ENCODE data around the gene ABHD14A. TPM values are rescaled to one million over a fixed set of nuclear protein-coding genes. Genes with fewer than 3 reads are reported as not detected.
A peak's percentile ranks its signal among the peaks of the same experiment; 100 is the strongest.
"Not testable (repeated sequence)": the region's sequence is repeated elsewhere in the genome, so short reads cannot be mapped to it uniquely, and the experiment has no call there.

Gene ABHD14A
- total RNA-seq, 6 experiments from 2014 or later = 8.3 to 22.2 (median 15.1) TPM

GRCh38 chr3:51987568-51987967 is 12.7 kb downstream of the ABHD14A start:
- intact Hi-C loops (cut with DNase I) = loop anchor here in 1 of 2 donors (5.0 kb wide), 1 partner anchor 45 kb away; the partner anchor contains the start of genes PARP3 and RRP9
- Histone ChIP-seq H3K4me1 (peaks cover 0 to 17% (median 3%) of the 10 kb centered on the region in 4 donors), H3K27me3 (no peaks in the 10 kb centered on the region), H3K4me3 (no peak overlapping the region), H3K36me3 (peaks cover 0 to 3% (median 0%) of the 10 kb centered on the region in 4 donors), H3K27ac (no peak overlapping the region), H3K9me3 (no peaks in the 10 kb centered on the region)
- DNase-seq (no peak), ATAC-seq (no peak)
- no peak for TF ChIP-seq CTCF (IDR thresholded peaks at IDR 0.05)
- TF ChIP-seq POLR2A (IDR thresholded peaks at IDR 0.05) = no peak
- 88% methylated on average over 7 of the region's 7 CpGs for WGBS (ENCODE audit: insufficient coverage, low coverage, low lambda C conversion rate, missing lambda C conversion rate)

- intact Hi-C loops (cut with DNase I) = loop anchor here in 1 of 2 donors (5.0 kb wide), 1 partner anchor 46 kb away; the partner anchor contains the start of genes PARP3 and RRP9
- DNase-seq (peak in 1 of 3 donors; percentile 38), ATAC-seq (no peak)
- H3K9me3 ChIP-seq = no peaks in the 10 kb centered on the region
- no peak overlapping the region for H3K27ac ChIP-seq
- no peaks in the 10 kb centered on the region for H3K27me3 ChIP-seq
- peaks cover 0 to 17% (median 3%) of the 10 kb centered on the region in 4 donors for H3K4me1 ChIP-seq
- H3K4me3 ChIP-seq = no peak overlapping the region
- TF ChIP-seq CTCF (IDR thresholded peaks at IDR 0.05) (no peak), POLR2A (IDR thresholded peaks at IDR 0.05) (no peak)
- 81% methylated on average over 9 of the region's 15 CpGs for WGBS (ENCODE audit: insufficient coverage, low coverage, low lambda C conversion rate, missing lambda C conversion rate)
- H3K36me3 ChIP-seq = peaks cover 0 to 9% (median 0%) of the 10 kb centered on the region in 4 donors
Observed at GRCh38 chr3:51988286-51989146, 13.7 kb downstream of the ABHD14A start.

GRCh38 chr3:51990501-51990971 is 15.7 kb downstream of the ABHD14A start:
- intact Hi-C loops (cut with DNase I); H3K4me3 ChIP-seq; DNase-seq; H3K9me3 ChIP-seq; H3K27ac ChIP-seq; ATAC-seq; H3K27me3 ChIP-seq: not testable (repeated sequence)
- WGBS (ENCODE audit: insufficient coverage, low coverage, low lambda C conversion rate, missing lambda C conversion rate) = no CpG with 5 or more reads among the region's 38 CpGs
- Histone ChIP-seq H3K36me3 (peaks cover 0 to 23% (median 8%) of the 10 kb centered on the region in 4 donors), H3K4me1 (peaks cover 0 to 13% (median 6%) of the 10 kb centered on the region in 4 donors)

- no peaks in the 10 kb centered on the region for H3K27me3 ChIP-seq
- H3K27ac ChIP-seq = no peak overlapping the region
- H3K36me3 ChIP-seq = peaks cover 0 to 23% (median 8%) of the 10 kb centered on the region in 4 donors
- intact Hi-C loops (cut with DNase I) = no loop called here
- TF ChIP-seq CTCF (IDR thresholded peaks at IDR 0.05) = no peak
- TF ChIP-seq POLR2A (IDR thresholded peaks at IDR 0.05) = no peak
- H3K9me3 ChIP-seq = no peaks in the 10 kb centered on the region
- H3K4me1 ChIP-seq = peaks cover 0 to 12% (median 4%) of the 10 kb centered on the region in 4 donors
- no peak for ATAC-seq
- peak in 1 of 3 donors; percentile 33 for DNase-seq
- H3K4me3 ChIP-seq = no peak overlapping the region
- 81% methylated on average over 2 of the region's 3 CpGs for WGBS (ENCODE audit: insufficient coverage, low coverage, low lambda C conversion rate, missing lambda C conversion rate)
Observed at GRCh38 chr3:51992017-51992682, 17.3 kb downstream of the ABHD14A start.

- WGBS (ENCODE audit: insufficient coverage, low coverage, low lambda C conversion rate, missing lambda C conversion rate) = 100% methylated on average over 2 of the region's 13 CpGs
- ATAC-seq; intact Hi-C loops (cut with DNase I): not testable (repeated sequence)
Observed at GRCh38 chr3:51993657-51994056, 18.8 kb downstream of the ABHD14A start.

More at GRCh38 chr3:51993657-51994056, 18.8 kb downstream of the ABHD14A start:
- not testable (repeated sequence) for H3K27me3 ChIP-seq, H3K27ac ChIP-seq, H3K4me3 ChIP-seq, DNase-seq, H3K9me3 ChIP-seq
- H3K4me1 ChIP-seq = peaks cover 0 to 12% (median 4%) of the 10 kb centered on the region in 4 donors
- H3K36me3 ChIP-seq = peaks cover 0 to 19% (median 8%) of the 10 kb centered on the region in 4 donors
